HEK293 (cell line): ENCODE data around the gene LRRN1.

Experiments used
- CTCF ChIA-PET: fragments of 350-600 bp; formaldehyde crosslinking; extraction: SDS; loops from one replicate; lab custom pipeline; 2021; ENCODE audit warnings: antibody characterized with exemption; lab: Yijun Ruan, JAX
- POLR2A ChIA-PET: fragments of 300-600 bp; formaldehyde crosslinking; extraction: SDS; loops from one replicate; lab custom pipeline; 2020; ENCODE audit warnings: antibody characterized with exemption, inconsistent platforms; lab: Yijun Ruan, JAX
- H3K27ac ChIP-seq: fragments of 200-500 bp; sonication (Bioruptor generic); 2 replicates; pipeline ENCODE4 v1.5.1; 2014; ENCODE audit warnings: low read depth, low read length, control low read depth, inconsistent platforms; ENCODE audit errors: extremely low read depth
- H3K36me3 ChIP-seq, 2 experiments: fragments of 200-500 bp in 1 of 2; sonication (Bioruptor generic) in 1 of 2; 1 replicate in 1 of 2; 2 replicates in 1 of 2; pipeline ENCODE4 v1.5.1; 2014 to 2017; ENCODE audit warnings: inconsistent platforms in 2 of 2, low read length in 2 of 2; ENCODE audit not compliant: control insufficient read depth in 2 of 2, insufficient read depth in 1 of 2
- H3K4me1 ChIP-seq: fragments of 200-500 bp; sonication (Bioruptor generic); 2 replicates; pipeline ENCODE4 v1.5.1; 2014; ENCODE audit warnings: mild to moderate bottlenecking, low read length, inconsistent platforms; ENCODE audit not compliant: control insufficient read depth, insufficient read depth
- H3K4me3 ChIP-seq: 2 replicates; pipeline ENCODE4 v1.5.1; 2011; ENCODE audit warnings: low read depth, mild to moderate bottlenecking, control low read depth, low read length, moderate library complexity
- H3K9me3 ChIP-seq: fragments of 200-500 bp; sonication (Bioruptor generic); 2 replicates; pipeline ENCODE4 v1.5.1; 2014; ENCODE audit warnings: low read depth, low read length, inconsistent platforms; ENCODE audit not compliant: control insufficient read depth, insufficient read depth
- BCL11A ChIP-seq: fragments of 450-650 bp; formaldehyde crosslinking; IDR thresholded peaks from 2 replicates; pipeline ENCODE4 v1.5.1; 2016; ENCODE audit warnings: low read depth, missing biosample characterization, missing genetic modification characterization
- MZF1 ChIP-seq: fragments of 450-650 bp; formaldehyde crosslinking; IDR thresholded peaks from 2 replicates; pipeline ENCODE4 v1.5.1; 2017; ENCODE audit warnings: missing biosample characterization, missing genetic modification characterization, borderline replicate concordance
- OVOL3 ChIP-seq: fragments of 450-650 bp; formaldehyde crosslinking; IDR thresholded peaks from 2 replicates; pipeline ENCODE4 v1.5.1; 2016; ENCODE audit warnings: missing biosample characterization, missing genetic modification characterization
- SP2 ChIP-seq: fragments of 450-650 bp; formaldehyde crosslinking; IDR thresholded peaks from 2 replicates; pipeline ENCODE4 v1.5.1; 2016; ENCODE audit warnings: missing biosample characterization, missing genetic modification characterization
- TRIM28 ChIP-seq: IDR thresholded peaks from 2 replicates; pipeline ENCODE4 v1.6.1; 2011; ENCODE audit warnings: low read length, control low read depth, borderline replicate concordance
- ZBTB20 ChIP-seq: fragments of 450-650 bp; formaldehyde crosslinking; IDR thresholded peaks from 2 replicates; pipeline ENCODE4 v1.5.1; 2016; ENCODE audit warnings: missing biosample characterization, missing genetic modification characterization
- ZBTB26 ChIP-seq: fragments of 450-650 bp; formaldehyde crosslinking; optimal IDR thresholded peaks from 2 replicates; pipeline ENCODE3; 2016; ENCODE audit warnings: missing biosample characterization, mild to moderate bottlenecking, missing genetic modification characterization
- ZBTB8A ChIP-seq: fragments of 450-650 bp; formaldehyde crosslinking; IDR thresholded peaks from 2 replicates; pipeline ENCODE4 v1.5.1; 2016; ENCODE audit warnings: missing biosample characterization, missing genetic modification characterization
- ZNF19 ChIP-seq: fragments of 450-650 bp; formaldehyde crosslinking; IDR thresholded peaks from 2 replicates; pipeline ENCODE4; 2016; ENCODE audit warnings: missing biosample characterization, missing genetic modification characterization, low read depth
- ZNF324 ChIP-seq: fragments of 450-650 bp; formaldehyde crosslinking; IDR thresholded peaks from 2 replicates; pipeline ENCODE4 v1.5.1; 2016; ENCODE audit warnings: missing biosample characterization, missing genetic modification characterization
- ZNF335 ChIP-seq: fragments of 450-650 bp; formaldehyde crosslinking; conservative IDR thresholded peaks from 2 replicates; pipeline ENCODE4 v1.5.1; 2016; ENCODE audit warnings: missing biosample characterization, missing genetic modification characterization
- ZNF404 ChIP-seq: fragments of 450-650 bp; formaldehyde crosslinking; IDR thresholded peaks from 2 replicates; pipeline ENCODE4 v1.5.1; 2017; ENCODE audit warnings: missing biosample characterization, missing genetic modification characterization
- ZNF600 ChIP-seq: fragments of 450-650 bp; formaldehyde crosslinking; IDR thresholded peaks from 2 replicates; pipeline ENCODE4 v1.5.1; 2016; ENCODE audit warnings: missing biosample characterization, missing genetic modification characterization
- ZNF610 ChIP-seq: fragments of 450-650 bp; formaldehyde crosslinking; IDR thresholded peaks from 2 replicates; pipeline ENCODE4 v1.5.1; 2016; ENCODE audit warnings: missing biosample characterization, missing genetic modification characterization, borderline replicate concordance
- ZNF768 ChIP-seq: fragments of 450-650 bp; formaldehyde crosslinking; IDR thresholded peaks from 2 replicates; pipeline ENCODE4 v1.5.1; 2018; ENCODE audit warnings: missing biosample characterization, mild to moderate bottlenecking, missing genetic modification characterization
- ZNF785 ChIP-seq: fragments of 450-650 bp; formaldehyde crosslinking; IDR thresholded peaks from 2 replicates; pipeline ENCODE4 v1.5.1; 2016; ENCODE audit warnings: missing biosample characterization, missing genetic modification characterization
- ZSCAN30 ChIP-seq: fragments of 450-650 bp; IDR thresholded peaks from 2 replicates; pipeline ENCODE4 v1.5.1; 2018; ENCODE audit warnings: missing biosample characterization, mild to moderate bottlenecking, missing genetic modification characterization, moderate library complexity
- TF ChIP-seq, protein P1 (sequence below): fragments of 450-650 bp; formaldehyde crosslinking; IDR thresholded peaks from 2 replicates; pipeline ENCODE4 v1.5.1; 2016; ENCODE audit warnings: missing biosample characterization, missing genetic modification characterization
- TF ChIP-seq, protein P2 (sequence below): fragments of 450-650 bp; formaldehyde crosslinking; IDR thresholded peaks from 2 replicates; pipeline ENCODE4 v1.5.1; 2017; ENCODE audit warnings: missing biosample characterization, missing genetic modification characterization
- TF ChIP-seq, protein P3 (sequence below): fragments of 450-650 bp; formaldehyde crosslinking; IDR thresholded peaks from 2 replicates; pipeline ENCODE4 v1.5.1; 2016; ENCODE audit warnings: missing biosample characterization, missing genetic modification characterization
- TF ChIP-seq, protein P4 (sequence below): fragments of 450-650 bp; IDR thresholded peaks from 2 replicates; pipeline ENCODE4 v1.5.1; 2018; ENCODE audit warnings: missing biosample characterization, missing genetic modification characterization
- TF ChIP-seq, protein P5 (sequence below): fragments of 450-650 bp; formaldehyde crosslinking; IDR thresholded peaks from 2 replicates; pipeline ENCODE4 v1.5.1; 2016; ENCODE audit warnings: missing biosample characterization, missing genetic modification characterization

LRRN1 gene

GRCh38 chr3:3792391-3792790 is 6.8 kb upstream of the LRRN1 start:
- ChIA-PET POLR2A (no interaction called here), CTCF (no interaction called here)
- TF ChIP-seq BCL11A (tag by site-specific recombination) (no peak), ZNF785 (tag by site-specific recombination) (no peak)
- H3K36me3 ChIP-seq, result no peaks in the 10 kb centered on the region
- H3K4me1 ChIP-seq, result no peaks in the 10 kb centered on the region
- H3K27ac ChIP-seq, result no peak overlapping the region
- no peaks in the 10 kb centered on the region; the same call in 1 of the 2 replicates for H3K9me3 ChIP-seq
- no peak overlapping the region for H3K4me3 ChIP-seq

DNA sequence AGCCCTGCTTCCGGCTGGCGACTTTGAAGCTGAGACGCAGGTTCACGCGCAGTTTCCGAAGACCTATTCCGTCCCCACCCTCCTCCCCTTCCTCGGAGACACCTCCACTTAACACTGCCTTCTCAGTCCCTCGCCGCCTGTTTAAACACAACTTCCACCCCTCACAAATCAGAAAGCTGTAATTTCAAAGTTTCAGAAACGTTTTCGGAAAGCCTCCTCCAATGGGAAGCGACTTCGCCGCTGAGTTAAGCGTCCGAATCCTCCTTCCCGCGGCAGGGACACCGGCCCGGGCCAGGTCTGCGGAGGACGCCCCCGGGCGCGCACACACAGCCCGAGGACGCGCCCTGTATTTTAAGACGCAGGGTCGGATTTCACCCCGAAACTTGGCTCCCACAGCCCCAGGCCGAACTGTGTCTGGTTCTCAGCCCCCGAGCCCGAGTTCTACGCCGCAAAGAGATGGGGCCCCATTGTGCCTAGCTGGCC is 559 bp upstream of the LRRN1 start:
- POLR2A ChIA-PET, result no interaction called here
- H3K9me3 ChIP-seq, result no peaks in the 10 kb centered on the region; the same call in 1 of the 2 replicates
- no peaks in the 10 kb centered on the region for H3K36me3 ChIP-seq
- TF ChIP-seq ZBTB20 (tag by site-specific recombination) (peak; percentile 90), ZNF335 (tag by site-specific recombination) (peak; percentile 68), OVOL3 (no peak), MZF1 (tag by site-specific recombination) (no peak), SP2 (tag by site-specific recombination) (peak; percentile 38), ZNF600 (tag by site-specific recombination) (no peak), ZNF324 (tag by site-specific recombination) (no peak), ZNF610 (no peak), ZSCAN30 (no peak), ZBTB26 (peak; percentile 41), ZNF404 (tag by site-specific recombination) (no peak), ZNF19 (tag by site-specific recombination) (no peak), TRIM28 (no peak), ZNF768 (no peak), ZBTB8A (tag by site-specific recombination) (peak; percentile 38; the same call in 1 of the 2 replicates)
- TF ChIP-seq, protein P1, sequence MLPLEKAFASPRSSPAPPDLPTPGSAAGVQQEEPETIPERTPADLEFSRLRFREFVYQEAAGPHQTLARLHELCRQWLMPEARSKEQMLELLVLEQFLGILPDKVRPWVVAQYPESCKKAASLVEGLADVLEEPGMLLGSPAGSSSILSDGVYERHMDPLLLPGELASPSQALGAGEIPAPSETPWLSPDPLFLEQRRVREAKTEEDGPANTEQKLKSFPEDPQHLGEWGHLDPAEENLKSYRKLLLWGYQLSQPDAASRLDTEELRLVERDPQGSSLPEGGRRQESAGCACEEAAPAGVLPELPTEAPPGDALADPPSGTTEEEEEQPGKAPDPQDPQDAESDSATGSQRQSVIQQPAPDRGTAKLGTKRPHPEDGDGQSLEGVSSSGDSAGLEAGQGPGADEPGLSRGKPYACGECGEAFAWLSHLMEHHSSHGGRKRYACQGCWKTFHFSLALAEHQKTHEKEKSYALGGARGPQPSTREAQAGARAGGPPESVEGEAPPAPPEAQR (tag by site-specific recombination), result no peak
- TF ChIP-seq, protein P2, sequence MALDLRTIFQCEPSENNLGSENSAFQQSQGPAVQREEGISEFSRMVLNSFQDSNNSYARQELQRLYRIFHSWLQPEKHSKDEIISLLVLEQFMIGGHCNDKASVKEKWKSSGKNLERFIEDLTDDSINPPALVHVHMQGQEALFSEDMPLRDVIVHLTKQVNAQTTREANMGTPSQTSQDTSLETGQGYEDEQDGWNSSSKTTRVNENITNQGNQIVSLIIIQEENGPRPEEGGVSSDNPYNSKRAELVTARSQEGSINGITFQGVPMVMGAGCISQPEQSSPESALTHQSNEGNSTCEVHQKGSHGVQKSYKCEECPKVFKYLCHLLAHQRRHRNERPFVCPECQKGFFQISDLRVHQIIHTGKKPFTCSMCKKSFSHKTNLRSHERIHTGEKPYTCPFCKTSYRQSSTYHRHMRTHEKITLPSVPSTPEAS (tag by site-specific recombination), result no peak
- TF ChIP-seq, protein P3, sequence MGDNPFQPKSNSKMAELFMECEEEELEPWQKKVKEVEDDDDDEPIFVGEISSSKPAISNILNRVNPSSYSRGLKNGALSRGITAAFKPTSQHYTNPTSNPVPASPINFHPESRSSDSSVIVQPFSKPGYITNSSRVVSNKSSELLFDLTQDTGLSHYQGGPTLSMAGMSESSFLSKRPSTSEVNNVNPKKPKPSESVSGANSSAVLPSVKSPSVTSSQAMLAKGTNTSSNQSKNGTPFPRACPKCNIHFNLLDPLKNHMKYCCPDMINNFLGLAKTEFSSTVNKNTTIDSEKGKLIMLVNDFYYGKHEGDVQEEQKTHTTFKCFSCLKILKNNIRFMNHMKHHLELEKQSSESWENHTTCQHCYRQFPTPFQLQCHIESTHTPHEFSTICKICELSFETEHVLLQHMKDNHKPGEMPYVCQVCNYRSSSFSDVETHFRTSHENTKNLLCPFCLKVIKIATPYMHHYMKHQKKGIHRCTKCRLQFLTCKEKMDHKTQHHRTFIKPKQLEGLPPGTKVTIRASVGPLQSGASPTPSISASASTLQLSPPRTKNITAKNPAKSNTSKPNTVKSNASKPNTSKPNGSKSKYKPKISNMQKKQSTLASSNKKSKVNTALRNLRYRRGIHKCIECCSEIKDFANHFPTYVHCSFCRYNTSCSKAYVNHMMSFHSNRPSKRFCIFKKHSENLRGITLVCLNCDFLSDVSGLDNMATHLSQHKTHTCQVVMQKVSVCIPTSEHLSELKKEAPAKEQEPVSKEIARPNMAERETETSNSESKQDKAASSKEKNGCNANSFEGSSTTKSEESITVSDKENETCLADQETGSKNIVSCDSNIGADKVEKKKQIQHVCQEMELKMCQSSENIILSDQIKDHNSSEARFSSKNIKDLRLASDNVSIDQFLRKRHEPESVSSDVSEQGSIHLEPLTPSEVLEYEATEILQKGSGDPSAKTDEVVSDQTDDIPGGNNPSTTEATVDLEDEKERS (tag by site-specific recombination), result no peak
- TF ChIP-seq, protein P4, sequence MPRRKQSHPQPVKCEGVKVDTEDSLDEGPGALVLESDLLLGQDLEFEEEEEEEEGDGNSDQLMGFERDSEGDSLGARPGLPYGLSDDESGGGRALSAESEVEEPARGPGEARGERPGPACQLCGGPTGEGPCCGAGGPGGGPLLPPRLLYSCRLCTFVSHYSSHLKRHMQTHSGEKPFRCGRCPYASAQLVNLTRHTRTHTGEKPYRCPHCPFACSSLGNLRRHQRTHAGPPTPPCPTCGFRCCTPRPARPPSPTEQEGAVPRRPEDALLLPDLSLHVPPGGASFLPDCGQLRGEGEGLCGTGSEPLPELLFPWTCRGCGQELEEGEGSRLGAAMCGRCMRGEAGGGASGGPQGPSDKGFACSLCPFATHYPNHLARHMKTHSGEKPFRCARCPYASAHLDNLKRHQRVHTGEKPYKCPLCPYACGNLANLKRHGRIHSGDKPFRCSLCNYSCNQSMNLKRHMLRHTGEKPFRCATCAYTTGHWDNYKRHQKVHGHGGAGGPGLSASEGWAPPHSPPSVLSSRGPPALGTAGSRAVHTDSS (tag by site-specific recombination), result no peak
- TF ChIP-seq, protein P5, sequence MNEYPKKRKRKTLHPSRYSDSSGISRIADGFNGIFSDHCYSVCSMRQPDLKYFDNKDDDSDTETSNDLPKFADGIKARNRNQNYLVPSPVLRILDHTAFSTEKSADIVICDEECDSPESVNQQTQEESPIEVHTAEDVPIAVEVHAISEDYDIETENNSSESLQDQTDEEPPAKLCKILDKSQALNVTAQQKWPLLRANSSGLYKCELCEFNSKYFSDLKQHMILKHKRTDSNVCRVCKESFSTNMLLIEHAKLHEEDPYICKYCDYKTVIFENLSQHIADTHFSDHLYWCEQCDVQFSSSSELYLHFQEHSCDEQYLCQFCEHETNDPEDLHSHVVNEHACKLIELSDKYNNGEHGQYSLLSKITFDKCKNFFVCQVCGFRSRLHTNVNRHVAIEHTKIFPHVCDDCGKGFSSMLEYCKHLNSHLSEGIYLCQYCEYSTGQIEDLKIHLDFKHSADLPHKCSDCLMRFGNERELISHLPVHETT (tag by site-specific recombination), result no peak
- H3K4me1 ChIP-seq, result no peaks in the 10 kb centered on the region
- peak overlapping the region; percentile 55 for H3K4me3 ChIP-seq
- peak overlapping the region; percentile 74; the same call in 1 of the 2 replicates for H3K27ac ChIP-seq
- CTCF ChIA-PET, result no interaction called here
